Heart left ventricle (tissue), 16 donors: ENCODE results near the gene SNRPE. TPM values are rescaled to one million over a fixed set of nuclear protein-coding genes. Genes with fewer than 3 reads are reported as not detected.

Experiments used
- ATAC-seq, 4 donors: fragments of 200-7000 bp; cut with Tn5 transposase; one replicate each; pipeline ENCODE4 v1.9.1; 2020 to 2022; ENCODE audit warnings: moderate library complexity in 4 of 4, mild to moderate bottlenecking in 3 of 4, moderate number of reproducible peaks in 1 of 4
- DNase-seq, 5 donors: peaks; one replicate each; pipeline ENCODE4 v3.0.0-alpha.2; 2020
- H3K27ac ChIP-seq, 12 donors: fragments of 200-600 bp; sonication (generic) in 4 of 12; one replicate each; pipeline versions ENCODE4 v1.5.0 to v1.8.0; 2016 to 2022; ENCODE audit warnings: mild to moderate bottlenecking in 2 of 12
- H3K27me3 ChIP-seq, 9 donors: fragments of 200-600 bp; sonication (generic) in 2 of 9; one replicate each; pipeline versions ENCODE4 v1.5.1 to v1.8.0; 2016 to 2022; ENCODE audit warnings: mild to moderate bottlenecking in 3 of 9
- H3K36me3 ChIP-seq, 9 donors: fragments of 200-600 bp; sonication (generic) in 2 of 9; one replicate each; pipeline versions ENCODE4 v1.5.0 to v1.8.0; 2018 to 2022; ENCODE audit warnings: mild to moderate bottlenecking in 2 of 9
- H3K4me1 ChIP-seq, 12 donors: fragments of 200-600 bp; sonication (generic) in 4 of 12; one replicate each; pipeline versions ENCODE4 v1.5.0 to v1.8.0; 2016 to 2022; ENCODE audit warnings: mild to moderate bottlenecking in 3 of 12
- H3K4me3 ChIP-seq, 12 donors: fragments of 200-600 bp; sonication (generic) in 4 of 12; one replicate each; pipeline versions ENCODE4 v1.5.0 to v1.8.0; 2017 to 2022; ENCODE audit warnings: mild to moderate bottlenecking in 9 of 12, moderate library complexity in 4 of 12
- H3K9me3 ChIP-seq, 12 donors: fragments of 200-600 bp; sonication (generic) in 4 of 12; one replicate each; pipeline versions ENCODE4 v1.5.0 to v1.8.0; 2016 to 2022; ENCODE audit warnings: mild to moderate bottlenecking in 1 of 12
- CTCF ChIP-seq, 12 donors: fragments of 200-600 bp; sonication (generic) in 4 of 12; IDR thresholded peaks; one replicate each; pipeline versions ENCODE4 v1.5.0 to v1.8.0; 2018 to 2022; ENCODE audit warnings: antibody characterized with exemption in 12 of 12, mild to moderate bottlenecking in 5 of 12
- POLR2A ChIP-seq, 2 donors: fragments of 450-650 bp; IDR thresholded peaks; one replicate each; pipeline ENCODE4 v1.6.1; 2017; ENCODE audit warnings: antibody characterized with exemption in 2 of 2, mild to moderate bottlenecking in 2 of 2, moderate library complexity in 2 of 2
- WGBS, 4 donors: extraction: QIAGEN DNeasy Blood & Tissue Kit in 2 of 4; methylation state at CpG; one replicate each; pipeline versions ENCODE4 v1.1.5 to v1.1.7; 2013 to 2018; 5-methylcytosine and 5-hydroxymethylcytosine counted together
- intact Hi-C, 10 donors: fragments of 100-400 bp; cut with DNase I; formaldehyde crosslinking; loops; one replicate each; pipeline versions ENCODE4 v1.11.1 to v1.14.2; 2022
- polyA plus RNA-seq, 2 donors: library from polyadenylated mRNA; stranded (reverse); fragments of 200-250 nt; gene quantifications; one replicate each; pipeline ENCODE4 v1.2.3, GENCODE V29; 2013
- total RNA-seq, 9 donors: library from RNA; depleted of rRNA in 2 of 9; stranded (reverse); fragments of >200 nt in 2 of 9; fragmentation: NEBNext Ultra II Directional in 3 of 9; extraction: Animal tissue kit (Norgen Biotek cat#: 25700) in 3 of 9; gene quantifications; one replicate each; pipeline versions ENCODE4 v1.1.0 to v1.2.4, GENCODE V29; 2016 to 2023
- donor health status: ischemic (EF 13 %, LVEDD 7.1; RV severe dilation, severe dysfunction).
- donor health status: healthy with polysubstance abuse.
- donor health status: DM: no; HTN: yes; CAD: no.
- donor health status: DM: no; HTN: no; CAD: no.
- donor health status: ischemic (EF 25% LVEDD 6.9; RV normal size, moderate dysfunction).
- donor health status: ischemic (EF 25% LVEDD 5.7; RV mildly dilated, moderate dysfunction).
- donor health status: healthy.
- donor health status: DM: yes; HTN: yes; CAD: no.
- donor health status: ischemic (EF 35%, LVEDD 5.7; RV mildly dilated, moderate dysfunction).
- donor health status: nonischemic (EF 11% LVEDD 7.7; RV severe dilation, severe dysfunction).
- donor health status: DM: yes; HTN: yes; CAD: no.
- donor health status: PGD.
- donor health status: ischemic (EF 29% LVEDD 5.4; RV normal size, mild dysfunction).
- donor health status: nonischemic (EF 23%, LVEDD 6.1; RV moderate dilation, normal function).

The SNRPE gene
- total and polyA plus RNA-seq, 11 donors: 17.7 to 124 (median 59.2) TPM

GRCh38 chr1:203835476-203835875 lies 25.9 kb upstream of the SNRPE start:
- no peak overlapping the region for H3K27ac ChIP-seq
- ATAC-seq: no peak
- H3K9me3 ChIP-seq: no peaks in the 10 kb centered on the region
- no peak for DNase-seq
- WGBS, 4 donors: 92 to 99% (median 97%) methylated on average over 3 of the region's 3 CpGs
- peaks cover 8 to 100% (median 99%) of the 10 kb centered on the region in 9 donors for H3K36me3 ChIP-seq
- no peak for TF ChIP-seq CTCF (IDR thresholded peaks at IDR 0.05)
- TF ChIP-seq POLR2A (IDR thresholded peaks at IDR 0.05): no peak
- H3K4me1 ChIP-seq: peaks cover 0 to 7% (median 0%) of the 10 kb centered on the region in 12 donors
- intact Hi-C loops: no loop called here
- no peaks in the 10 kb centered on the region for H3K27me3 ChIP-seq
- H3K4me3 ChIP-seq: no peak overlapping the region

- H3K36me3 ChIP-seq: peaks cover 4 to 97% (median 92%) of the 10 kb centered on the region in 9 donors
Measured at GRCh38 chr1:203839081-203839480, 22.3 kb upstream of the SNRPE start.

GRCh38 chr1:203840208-203840808 lies 21.1 kb upstream of the SNRPE start:
- WGBS, 4 donors: 97 to 100% (median 98%) methylated on average over 4 of the region's 4 CpGs
- H3K4me1 ChIP-seq: peaks cover 0 to 7% (median 0%) of the 10 kb centered on the region in 12 donors
- DNase-seq (no peak), ATAC-seq (no peak)
- no peak overlapping the region for H3K4me3 ChIP-seq
- peaks cover 4 to 97% (median 91%) of the 10 kb centered on the region in 9 donors for H3K36me3 ChIP-seq
- no peaks in the 10 kb centered on the region for H3K9me3 ChIP-seq
- no peak for TF ChIP-seq CTCF (IDR thresholded peaks at IDR 0.05)
- TF ChIP-seq POLR2A (IDR thresholded peaks at IDR 0.05): no peak
- intact Hi-C loops: no loop called here
- H3K27ac ChIP-seq: no peak overlapping the region
- H3K27me3 ChIP-seq: no peaks in the 10 kb centered on the region

More at GRCh38 chr1:203839081-203839480, 22.3 kb upstream of the SNRPE start:
- WGBS, 4 donors: 44 to 50% (median 48%) methylated on average over 5 of the region's 5 CpGs
- TF ChIP-seq POLR2A (IDR thresholded peaks at IDR 0.05) (no peak), CTCF (IDR thresholded peaks at IDR 0.05) (no peak)
- ATAC-seq: no peak
- intact Hi-C loops: no loop called here
- H3K4me3 ChIP-seq: no peak overlapping the region
- peaks cover 0 to 7% (median 0%) of the 10 kb centered on the region in 12 donors for H3K4me1 ChIP-seq
- no peaks in the 10 kb centered on the region for H3K27me3 ChIP-seq
- no peaks in the 10 kb centered on the region for H3K9me3 ChIP-seq
- DNase-seq: no peak
- H3K27ac ChIP-seq: peak overlapping the region in 2 of 12 donors; percentile 0 to 22

DNA sequence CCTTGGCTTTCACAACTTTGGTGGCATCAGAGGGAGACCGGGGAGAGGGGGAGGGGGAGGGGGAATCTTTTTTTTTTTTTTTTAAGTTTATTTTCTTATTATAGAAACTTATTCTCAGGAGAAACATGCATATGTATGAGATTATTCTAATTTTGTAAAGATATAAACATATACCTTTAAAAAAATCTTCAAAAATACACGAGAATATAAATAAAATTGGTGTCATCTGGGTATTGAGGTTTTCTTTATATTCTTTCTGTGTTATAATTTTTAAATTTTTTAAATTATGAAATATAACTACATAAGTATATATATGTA lies 18.9 kb upstream of the SNRPE start:
- WGBS, 4 donors: 82 to 91% (median 88%) methylated on average over 2 of the region's 2 CpGs
- H3K4me1 ChIP-seq: peaks cover 0 to 7% (median 0%) of the 10 kb centered on the region in 12 donors

More for the DNA sequence above, 18.9 kb upstream of the SNRPE start:
- no peaks in the 10 kb centered on the region for H3K27me3 ChIP-seq
- ATAC-seq (no peak), DNase-seq (no peak)
- intact Hi-C loops: no loop called here
- no peak for TF ChIP-seq POLR2A (IDR thresholded peaks at IDR 0.05)
- no peak for TF ChIP-seq CTCF (IDR thresholded peaks at IDR 0.05)
- H3K36me3 ChIP-seq: peaks cover 4 to 97% (median 84%) of the 10 kb centered on the region in 9 donors
- no peak overlapping the region for H3K4me3 ChIP-seq
- no peak overlapping the region for H3K27ac ChIP-seq
- no peaks in the 10 kb centered on the region for H3K9me3 ChIP-seq
